ENCODE measurements around the gene ALDH1B1. TPM values are rescaled to one million over a fixed set of nuclear protein-coding genes. Genes with fewer than 3 reads are reported as not detected.
"Not testable (repeated sequence)": the region's sequence is repeated elsewhere in the genome, so short reads cannot be mapped to it uniquely, and the experiment has no call there.

The ALDH1B1 gene
- polyA plus RNA-seq, 3 donors = 36.9 to 41.0 (median 39.8) TPM

GRCh38 chr9:38395653-38396370, 3.3 kb downstream of the ALDH1B1 start:
- DNase-seq (ENCODE audit: extremely low read depth in 1 of 11, low read depth in 9 of 11, low spot score in 4 of 11) = no peak

- no peak for DNase-seq (ENCODE audit: extremely low read depth in 1 of 11, low read depth in 9 of 11, low spot score in 4 of 11)
These were observed 3.8 kb downstream of the ALDH1B1 start for GRCh38 chr9:38396371-38396671.

GRCh38 chr9:38399191-38399590, 6.7 kb downstream of the ALDH1B1 start:
- not testable (repeated sequence) for DNase-seq (ENCODE audit: extremely low read depth in 1 of 11, low read depth in 9 of 11, low spot score in 4 of 11)

GRCh38 chr9:38401994-38402393, 9.5 kb downstream of the ALDH1B1 start:
- DNase-seq (ENCODE audit: extremely low read depth in 1 of 11, low read depth in 9 of 11, low spot score in 4 of 11) = no peak

- no peak for DNase-seq (ENCODE audit: extremely low read depth in 1 of 11, low read depth in 9 of 11, low spot score in 4 of 11)
These were observed 11.8 kb downstream of the ALDH1B1 start for GRCh38 chr9:38404314-38404713.

- no peak for DNase-seq (ENCODE audit: extremely low read depth in 1 of 11, low read depth in 9 of 11, low spot score in 4 of 11)
These were observed 13.3 kb downstream of the ALDH1B1 start for GRCh38 chr9:38405785-38406184.

GRCh38 chr9:38406476-38407186, 14.1 kb downstream of the ALDH1B1 start:
- DNase-seq (ENCODE audit: extremely low read depth in 1 of 11, low read depth in 9 of 11, low spot score in 4 of 11) = no peak

- DNase-seq (ENCODE audit: extremely low read depth in 1 of 11, low read depth in 9 of 11, low spot score in 4 of 11) = no peak
These were observed 16.2 kb downstream of the ALDH1B1 start for GRCh38 chr9:38408719-38409118.

- no peak for DNase-seq (ENCODE audit: extremely low read depth in 1 of 11, low read depth in 9 of 11, low spot score in 4 of 11)
These were observed 20.2 kb downstream of the ALDH1B1 start for GRCh38 chr9:38412751-38413150.

- no peak for DNase-seq (ENCODE audit: extremely low read depth in 1 of 11, low read depth in 9 of 11, low spot score in 4 of 11)
These were observed 20.8 kb downstream of the ALDH1B1 start for GRCh38 chr9:38413283-38413682.

- no peak for DNase-seq (ENCODE audit: extremely low read depth in 1 of 11, low read depth in 9 of 11, low spot score in 4 of 11)
These were observed 21.7 kb downstream of the ALDH1B1 start for GRCh38 chr9:38414040-38414723.

- DNase-seq (ENCODE audit: extremely low read depth in 1 of 11, low read depth in 9 of 11, low spot score in 4 of 11) = no peak
These were observed 23.4 kb downstream of the ALDH1B1 start for GRCh38 chr9:38415856-38416255.

- DNase-seq (ENCODE audit: extremely low read depth in 1 of 11, low read depth in 9 of 11, low spot score in 4 of 11) = no peak
These were observed 24.0 kb downstream of the ALDH1B1 start for GRCh38 chr9:38416461-38416860.

- no peak for DNase-seq (ENCODE audit: extremely low read depth in 1 of 11, low read depth in 9 of 11, low spot score in 4 of 11)
These were observed 24.8 kb downstream of the ALDH1B1 start for GRCh38 chr9:38417003-38417945.

GRCh38 chr9:38418366-38418765, 25.9 kb downstream of the ALDH1B1 start:
- no peak for DNase-seq (ENCODE audit: extremely low read depth in 1 of 11, low read depth in 9 of 11, low spot score in 4 of 11)

- no peak for DNase-seq (ENCODE audit: extremely low read depth in 1 of 11, low read depth in 9 of 11, low spot score in 4 of 11)
These were observed 26.7 kb downstream of the ALDH1B1 start for GRCh38 chr9:38419181-38419580.

GRCh38 chr9:38421498-38422211, 29.2 kb downstream of the ALDH1B1 start:
- no peak for DNase-seq (ENCODE audit: extremely low read depth in 1 of 11, low read depth in 9 of 11, low spot score in 4 of 11)

GRCh38 chr9:38422555-38423260, 30.2 kb downstream of the ALDH1B1 start:
- no peak for DNase-seq (ENCODE audit: extremely low read depth in 1 of 11, low read depth in 9 of 11, low spot score in 4 of 11)

Measured in renal cortex interstitium (tissue), 11 donors.